ENCODE results near the gene CCDC179.

CCDC179 gene

GRCh38 chr11:22807855-22808570 lies 52.3 kb downstream of the CCDC179 start:
- no peak for DNase-seq

- no peak for DNase-seq
These were observed 52.9 kb downstream of the CCDC179 start for GRCh38 chr11:22807391-22807790.

GRCh38 chr11:22802861-22803260 lies 57.4 kb downstream of the CCDC179 start:
- no peak for DNase-seq

GRCh38 chr11:22800482-22800881 lies 59.8 kb downstream of the CCDC179 start:
- no peak for DNase-seq

DNA sequence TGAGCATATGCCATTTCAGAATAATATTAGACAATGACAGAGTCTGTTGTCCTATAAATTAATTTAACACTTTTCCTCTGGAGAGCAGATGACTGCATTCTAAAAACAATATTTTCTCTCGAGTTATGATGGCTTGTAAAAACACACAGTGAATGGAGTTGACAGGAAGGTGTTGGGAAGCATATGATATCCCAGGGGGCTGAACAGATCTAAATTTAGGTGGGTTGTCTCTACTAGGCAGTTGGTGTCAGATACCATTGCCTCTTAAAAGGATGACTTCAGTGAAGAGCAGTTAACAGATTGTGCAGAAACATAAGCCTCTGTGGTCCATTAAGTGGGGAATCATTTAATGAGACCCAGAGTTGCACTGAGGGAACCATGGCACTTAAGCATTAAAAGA lies 61.4 kb downstream of the CCDC179 start:
- no peak for DNase-seq

DNA sequence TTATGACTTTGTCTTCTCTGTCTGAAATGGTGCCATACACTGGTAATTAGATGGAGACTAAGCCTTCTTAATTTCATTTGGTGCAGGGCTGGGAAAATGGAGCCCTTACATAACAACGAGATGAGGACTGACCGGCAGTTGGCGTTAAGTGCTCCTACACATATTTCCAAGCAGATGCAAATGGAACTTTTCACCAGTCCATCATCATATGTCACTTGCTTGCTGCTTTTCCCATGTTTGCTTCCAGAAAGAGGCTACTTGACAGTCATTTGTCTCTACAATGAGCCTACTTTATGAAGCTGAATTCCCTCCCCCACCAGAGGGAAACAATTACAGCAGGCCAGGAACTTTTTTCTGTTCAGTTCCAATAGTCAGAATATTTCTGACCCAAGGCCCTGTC lies 63.2 kb downstream of the CCDC179 start:
- DNase-seq, result no peak

Data from activated gamma-delta T cell (primary cell).